GM10248 (cell line): ENCODE data around the gene TAS2R20.

ENCODE experiments used
- CTCF ChIA-PET: fragments of 300-600 bp; sonication (Branson Sonifier 250); formaldehyde crosslinking; extraction: SDS; loops from one replicate; lab custom pipeline; 2021; ENCODE audit warnings: antibody characterized with exemption; lab: Yijun Ruan, JAX
- POLR2A ChIA-PET: fragments of 350-650 bp; sonication (Branson Sonifier 250); formaldehyde crosslinking; extraction: SDS; loops from one replicate; lab custom pipeline; 2020; ENCODE audit warnings: antibody characterized with exemption; lab: Yijun Ruan, JAX
- DNase-seq: peaks from one replicate; pipeline ENCODE4 v3.0.0; 2012; ENCODE audit errors: extremely low spot score
- TF ChIP-seq, protein P1 (sequence below): IDR thresholded peaks from 2 replicates; pipeline ENCODE4 v1.5.1; 2012; ENCODE audit warnings: mild to moderate bottlenecking, low read depth; ENCODE audit errors: extremely low read depth, missing control alignments, control extremely low read depth

TAS2R20 gene

DNA sequence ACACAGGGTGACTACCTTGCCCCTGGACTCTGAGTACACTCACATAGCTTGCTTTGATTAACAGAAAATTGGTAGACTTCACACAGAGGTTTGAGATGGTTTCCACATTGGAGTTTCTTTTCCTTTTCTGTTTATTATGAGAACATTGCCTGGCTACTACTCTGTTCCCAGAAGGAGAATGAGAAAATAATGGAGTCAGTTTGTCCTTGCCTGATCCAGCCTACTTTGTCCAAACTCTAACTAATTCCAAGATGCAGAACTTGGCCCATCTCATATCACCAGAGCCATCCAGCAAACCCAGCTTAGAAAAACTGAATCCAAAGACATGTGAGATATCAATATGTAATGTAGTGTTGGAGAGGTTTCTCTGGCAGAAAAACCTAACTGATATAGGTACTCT, 31.8 kb downstream of the TAS2R20 start:
- ChIA-PET POLR2A (no interaction called here), CTCF (no interaction called here)
- TF ChIP-seq, protein P1, sequence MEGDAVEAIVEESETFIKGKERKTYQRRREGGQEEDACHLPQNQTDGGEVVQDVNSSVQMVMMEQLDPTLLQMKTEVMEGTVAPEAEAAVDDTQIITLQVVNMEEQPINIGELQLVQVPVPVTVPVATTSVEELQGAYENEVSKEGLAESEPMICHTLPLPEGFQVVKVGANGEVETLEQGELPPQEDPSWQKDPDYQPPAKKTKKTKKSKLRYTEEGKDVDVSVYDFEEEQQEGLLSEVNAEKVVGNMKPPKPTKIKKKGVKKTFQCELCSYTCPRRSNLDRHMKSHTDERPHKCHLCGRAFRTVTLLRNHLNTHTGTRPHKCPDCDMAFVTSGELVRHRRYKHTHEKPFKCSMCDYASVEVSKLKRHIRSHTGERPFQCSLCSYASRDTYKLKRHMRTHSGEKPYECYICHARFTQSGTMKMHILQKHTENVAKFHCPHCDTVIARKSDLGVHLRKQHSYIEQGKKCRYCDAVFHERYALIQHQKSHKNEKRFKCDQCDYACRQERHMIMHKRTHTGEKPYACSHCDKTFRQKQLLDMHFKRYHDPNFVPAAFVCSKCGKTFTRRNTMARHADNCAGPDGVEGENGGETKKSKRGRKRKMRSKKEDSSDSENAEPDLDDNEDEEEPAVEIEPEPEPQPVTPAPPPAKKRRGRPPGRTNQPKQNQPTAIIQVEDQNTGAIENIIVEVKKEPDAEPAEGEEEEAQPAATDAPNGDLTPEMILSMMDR: no peak
- no peak for DNase-seq

DNA sequence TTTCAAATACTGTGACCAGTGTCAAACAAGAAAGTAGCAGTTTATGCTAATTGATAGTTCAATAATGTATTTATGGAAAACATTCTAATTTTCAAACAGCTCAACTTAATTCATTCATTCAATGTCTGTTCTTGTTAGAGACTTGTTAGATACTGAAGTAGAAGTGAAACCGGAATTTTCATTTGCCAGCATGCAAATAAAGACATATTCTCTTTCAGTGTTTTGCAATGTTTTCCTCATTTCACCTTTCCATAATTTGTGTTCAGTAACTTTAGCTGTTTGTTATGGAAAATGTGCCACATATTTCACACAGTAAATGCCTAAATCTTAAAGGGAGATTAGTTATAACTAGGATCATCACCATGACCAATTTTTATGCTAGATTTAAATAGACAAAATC, 32.6 kb downstream of the TAS2R20 start:
- TF ChIP-seq, protein P1: no peak
- ChIA-PET POLR2A (no interaction called here), CTCF (no interaction called here)

DNA sequence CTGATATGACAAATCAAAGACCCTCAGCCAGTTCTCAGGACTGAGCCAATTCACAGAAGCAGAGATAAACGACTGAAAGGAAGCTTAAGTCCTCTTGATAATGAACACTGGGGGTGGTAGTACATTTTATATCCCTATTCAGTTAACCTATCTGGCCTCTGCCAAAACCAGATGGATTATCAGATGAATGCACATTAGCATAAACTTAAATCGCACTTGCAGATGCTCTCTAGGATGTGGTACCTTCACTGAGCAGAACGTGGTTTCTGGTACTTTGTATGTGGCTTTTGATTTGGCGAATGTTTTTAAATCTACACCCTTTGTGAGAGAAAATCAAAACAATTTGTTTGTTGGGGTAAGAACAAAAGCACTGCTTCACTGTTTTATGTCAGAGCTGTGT, 37.9 kb downstream of the TAS2R20 start:
- POLR2A ChIA-PET: interaction anchor here (0.6 kb wide), 1 partner anchor 94 kb away, joined by 3 read pairs; no protein-coding TSS in a partner anchor
- DNase-seq: no peak
- TF ChIP-seq, protein P1: no peak
- CTCF ChIA-PET: interaction anchor here (1.3 kb wide), 3 partner anchors 9 to 239 kb away, joined by 3 to 5 read pairs (median 3); no protein-coding TSS in a partner anchor

More for the DNA sequence above, 32.6 kb downstream of the TAS2R20 start:
- DNase-seq: no peak

DNA sequence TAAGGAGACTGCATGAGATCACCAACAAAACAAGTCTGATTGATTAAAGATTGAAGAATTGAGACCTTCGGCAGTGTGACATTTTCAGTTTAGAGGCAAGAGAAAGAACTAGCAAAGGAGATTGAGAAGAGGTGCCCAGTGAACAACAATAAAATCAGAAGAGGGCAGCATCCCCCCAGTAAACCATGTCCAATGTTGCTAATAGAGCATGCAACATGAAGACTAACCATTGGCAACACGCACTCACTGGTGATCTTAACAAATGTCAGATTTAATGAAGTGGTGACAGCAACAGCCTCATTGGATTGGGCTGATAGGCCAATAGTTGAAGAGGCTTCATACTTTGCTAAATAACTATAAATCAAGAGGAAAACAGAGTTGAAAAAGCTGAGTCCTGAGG, 38.3 kb downstream of the TAS2R20 start:
- DNase-seq: no peak
- POLR2A ChIA-PET: interaction anchor here (0.6 kb wide), 1 partner anchor 94 kb away, joined by 3 read pairs; no protein-coding TSS in a partner anchor
- TF ChIP-seq, protein P1: no peak

DNA sequence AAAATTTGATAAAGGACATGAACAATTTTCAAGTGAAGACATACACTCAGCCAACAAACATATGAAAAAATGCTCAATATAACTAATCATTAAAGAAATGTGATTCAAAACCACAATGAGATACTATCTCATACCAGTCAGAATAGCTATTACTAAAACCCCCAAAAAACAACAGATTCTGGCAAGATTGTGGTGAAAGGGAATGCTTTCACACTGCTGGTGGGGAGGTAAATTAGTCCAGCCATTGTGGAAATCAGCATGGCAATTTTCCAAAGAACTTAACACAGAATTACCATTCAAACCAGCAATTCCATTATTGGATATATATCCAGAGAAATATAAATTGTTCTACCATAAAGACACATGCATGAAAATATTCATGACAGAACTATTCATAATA, 40.4 kb downstream of the TAS2R20 start:
- no peak for DNase-seq
- ChIA-PET CTCF (interaction anchor here (1.6 kb wide), 1 partner anchor 15 kb away, joined by 3 read pairs; no protein-coding TSS in a partner anchor), POLR2A (no interaction called here)
- TF ChIP-seq, protein P1: no peak

More for the DNA sequence above, 38.3 kb downstream of the TAS2R20 start:
- CTCF ChIA-PET: interaction anchor here (1.3 kb wide), 2 partner anchors 10 to 240 kb away, joined by 3 to 5 read pairs; no protein-coding TSS in a partner anchor

DNA sequence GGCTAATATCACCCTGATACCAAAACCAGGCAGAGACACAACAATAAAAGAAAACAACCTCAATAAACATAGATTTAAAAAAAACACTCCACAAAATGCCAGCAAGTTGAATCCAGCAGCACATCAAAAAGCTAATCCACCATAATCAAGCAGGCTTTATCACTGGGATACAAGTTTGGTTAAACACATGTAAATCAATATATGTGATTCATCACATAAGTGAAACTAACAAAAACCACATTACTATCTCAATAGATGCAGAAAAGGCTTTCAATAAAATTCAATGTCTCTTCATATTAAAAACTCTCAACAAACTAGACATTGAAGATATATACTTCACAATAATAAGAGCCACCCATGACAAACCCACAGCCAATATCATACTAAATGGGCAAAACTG, 42.0 kb downstream of the TAS2R20 start:
- POLR2A ChIA-PET: no interaction called here
- TF ChIP-seq, protein P1: no peak
- CTCF ChIA-PET: no interaction called here
- DNase-seq: no peak
